NCI-H82 (cell line): ENCODE results near the gene STAT6.

Experiments
- DNase-seq: peaks from one replicate; lab custom pipeline; 2025; lab: John Stamatoyannopoulos, UW

Gene STAT6

GRCh38 chr12:57145460-57146059, 34.4 kb upstream of the STAT6 start:
- DNase-seq = no peak

- DNase-seq = no peak
Observed at GRCh38 chr12:57143454-57143853, 32.3 kb upstream of the STAT6 start.

- DNase-seq = no peak
Observed at GRCh38 chr12:57142727-57143126, 31.6 kb upstream of the STAT6 start.

- no peak for DNase-seq
Observed at GRCh38 chr12:57142121-57142520, 31.0 kb upstream of the STAT6 start.

DNA sequence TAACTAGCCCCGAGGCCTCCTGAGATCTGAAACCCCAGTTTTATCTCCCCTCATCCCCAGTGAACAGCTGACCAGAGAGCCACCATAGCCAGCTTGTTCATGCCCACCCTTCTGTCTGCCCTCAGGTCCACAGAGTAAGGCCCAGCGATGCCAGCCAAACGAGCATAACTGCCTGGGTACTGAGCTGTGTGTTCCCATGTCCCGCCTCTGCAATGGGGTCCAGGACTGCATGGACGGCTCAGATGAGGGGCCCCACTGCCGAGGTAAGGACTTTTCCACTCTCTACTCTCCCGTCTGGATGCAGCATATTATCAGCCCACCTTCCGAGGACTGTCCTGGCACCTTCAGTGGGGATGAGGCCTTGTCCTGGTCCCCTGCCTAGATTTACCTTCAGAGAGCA, 30.1 kb upstream of the STAT6 start:
- DNase-seq = no peak

DNA sequence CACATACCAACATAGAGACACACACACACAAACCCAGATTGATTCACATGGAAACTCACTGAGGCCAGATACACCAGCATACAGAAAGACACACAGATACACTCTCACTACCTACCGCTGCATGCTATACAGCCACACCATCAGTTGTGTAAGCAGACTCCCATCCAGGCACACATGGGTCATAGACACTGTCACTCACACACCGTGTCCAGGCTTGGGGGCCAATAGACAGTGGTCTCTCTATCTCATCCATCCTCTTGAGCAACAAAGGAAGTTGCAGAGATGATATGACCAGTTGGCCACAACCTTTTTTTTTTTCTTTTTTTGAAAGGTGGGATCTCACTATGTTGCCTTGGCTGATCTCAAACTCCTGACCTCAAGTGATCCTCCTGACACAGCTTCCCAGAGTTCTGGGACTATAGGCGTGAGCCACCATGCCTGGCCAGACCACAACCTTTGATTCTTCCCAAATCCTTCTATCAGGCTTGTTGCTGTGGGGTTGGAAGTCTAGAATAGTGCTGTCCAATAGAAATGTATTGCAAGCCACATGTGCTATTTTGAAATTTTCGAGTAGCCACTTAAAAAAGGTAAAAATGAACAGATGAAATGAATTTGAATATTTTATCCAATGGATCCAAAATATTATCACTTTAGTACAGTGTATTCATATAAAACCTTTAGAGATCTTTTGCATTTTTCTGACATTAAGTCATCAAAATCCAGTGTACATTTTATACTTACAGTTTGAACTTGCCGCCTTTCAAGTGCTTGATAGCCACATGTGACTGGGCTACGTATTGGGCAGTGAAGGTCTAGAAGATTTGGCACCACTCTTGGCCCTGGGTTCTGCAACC, 28.9 kb upstream of the STAT6 start:
- no peak for DNase-seq

DNA sequence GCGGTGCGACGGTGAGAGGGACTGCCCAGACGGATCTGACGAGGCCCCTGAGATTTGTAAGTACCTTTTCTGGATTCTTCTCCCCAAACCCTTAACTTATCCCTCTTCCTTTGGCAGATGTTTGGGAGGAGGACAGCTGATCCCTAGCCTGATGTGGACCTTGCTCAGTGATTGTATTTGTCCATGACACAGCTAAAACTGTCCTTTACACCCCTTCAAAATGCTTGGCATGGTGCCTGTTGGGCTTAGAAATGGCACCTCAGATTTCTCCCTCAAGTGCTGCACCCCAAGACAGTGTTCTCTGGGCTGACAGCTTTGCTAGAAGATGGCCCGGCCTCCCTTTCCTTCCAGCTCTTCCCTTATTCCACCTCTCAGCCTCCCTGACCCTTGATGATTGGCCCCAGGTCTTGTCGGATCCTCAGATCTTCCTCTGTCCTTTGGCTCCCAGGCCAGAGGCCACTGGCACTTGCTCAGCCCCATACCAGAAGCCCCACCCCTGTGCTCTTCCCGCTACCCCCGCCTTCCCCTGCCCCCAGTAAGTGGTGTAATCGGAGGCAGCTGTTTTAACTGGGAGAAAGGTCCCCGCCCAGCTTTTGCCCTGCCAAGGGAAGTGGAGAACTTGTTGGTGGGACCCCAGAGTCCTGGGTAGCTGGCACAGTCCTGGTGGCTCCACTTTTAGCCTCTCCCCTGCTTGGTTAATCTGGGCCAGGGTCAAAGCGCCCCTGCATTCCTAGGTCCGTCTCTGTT, 27.5 kb upstream of the STAT6 start:
- DNase-seq = no peak

- peak; percentile 10 for DNase-seq
Observed at GRCh38 chr12:57135527-57136326, 24.6 kb upstream of the STAT6 start.

DNA sequence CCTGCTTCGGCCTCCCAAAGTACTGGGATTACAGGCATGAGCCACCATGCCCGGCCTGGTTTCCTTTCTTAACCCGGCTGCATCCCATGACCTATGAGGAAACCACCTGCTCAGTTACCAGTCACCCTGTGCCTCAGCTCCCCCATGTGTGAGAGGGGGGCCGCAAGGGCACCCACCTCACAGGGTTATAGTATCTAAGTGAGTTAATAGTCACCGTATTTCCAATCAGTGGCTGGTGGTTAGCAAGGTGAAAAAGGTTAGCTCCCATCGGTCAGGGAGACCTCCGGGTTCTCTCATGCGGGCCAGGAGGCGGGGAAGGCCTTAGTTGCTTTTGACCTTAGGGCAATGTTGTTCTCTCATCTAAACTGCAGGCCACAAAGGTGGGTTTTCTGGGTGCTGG, 23.8 kb upstream of the STAT6 start:
- DNase-seq = no peak

- no peak for DNase-seq
Observed at GRCh38 chr12:57133916-57134315, 22.8 kb upstream of the STAT6 start.

DNA sequence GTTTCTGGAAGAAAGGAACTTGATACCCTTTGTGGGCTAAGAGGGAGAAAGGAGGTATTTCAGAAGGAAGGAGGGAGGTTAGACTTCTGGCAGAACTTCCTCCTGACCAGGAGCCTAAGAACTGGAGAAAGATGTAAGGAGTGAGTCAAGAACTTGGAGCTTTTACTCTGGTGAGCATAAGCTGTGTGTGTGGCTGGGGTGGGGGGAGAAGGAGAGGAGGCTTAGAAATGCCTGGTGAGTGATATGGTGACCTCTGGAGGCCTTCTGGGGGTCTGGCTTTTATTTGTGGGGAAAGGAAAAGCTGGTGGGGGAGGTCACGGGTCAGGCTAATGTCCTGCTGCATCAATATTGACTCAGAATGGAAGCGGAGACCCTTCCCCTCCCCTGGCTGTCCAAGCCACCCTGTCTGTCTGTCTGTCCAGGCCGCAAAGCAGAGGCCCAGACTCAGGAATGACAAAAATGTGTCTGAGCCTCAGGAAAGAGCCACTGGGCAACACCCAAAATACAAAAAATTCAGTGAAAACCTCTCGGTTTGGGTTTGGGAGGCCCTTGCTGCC, 21.9 kb upstream of the STAT6 start:
- DNase-seq = no peak

- no peak for DNase-seq
Observed at GRCh38 chr12:57131896-57132744, 21.0 kb upstream of the STAT6 start.

GRCh38 chr12:57130941-57131340, 19.8 kb upstream of the STAT6 start:
- no peak for DNase-seq

DNA sequence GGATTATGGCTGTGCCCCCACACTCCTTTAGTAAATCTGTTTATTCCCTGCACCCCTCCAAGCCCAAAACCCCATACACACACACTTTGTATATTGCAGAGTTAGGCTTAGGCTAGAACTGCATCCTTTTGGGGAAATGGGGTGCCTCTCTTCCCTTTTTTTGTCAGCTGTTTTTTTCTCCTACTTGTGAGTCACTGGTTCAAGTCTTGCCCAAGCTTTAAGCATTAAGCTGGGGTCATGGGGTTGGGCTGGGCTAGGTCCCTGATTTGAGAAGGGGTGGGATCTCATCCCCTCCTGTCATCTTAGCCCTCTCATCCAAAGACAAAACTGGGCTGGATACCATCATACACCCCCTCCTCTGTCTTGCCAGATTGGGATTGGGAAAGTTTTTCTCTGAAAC, 18.7 kb upstream of the STAT6 start:
- no peak for DNase-seq

- no peak for DNase-seq
Observed at GRCh38 chr12:57129321-57129842, 18.2 kb upstream of the STAT6 start.

DNA sequence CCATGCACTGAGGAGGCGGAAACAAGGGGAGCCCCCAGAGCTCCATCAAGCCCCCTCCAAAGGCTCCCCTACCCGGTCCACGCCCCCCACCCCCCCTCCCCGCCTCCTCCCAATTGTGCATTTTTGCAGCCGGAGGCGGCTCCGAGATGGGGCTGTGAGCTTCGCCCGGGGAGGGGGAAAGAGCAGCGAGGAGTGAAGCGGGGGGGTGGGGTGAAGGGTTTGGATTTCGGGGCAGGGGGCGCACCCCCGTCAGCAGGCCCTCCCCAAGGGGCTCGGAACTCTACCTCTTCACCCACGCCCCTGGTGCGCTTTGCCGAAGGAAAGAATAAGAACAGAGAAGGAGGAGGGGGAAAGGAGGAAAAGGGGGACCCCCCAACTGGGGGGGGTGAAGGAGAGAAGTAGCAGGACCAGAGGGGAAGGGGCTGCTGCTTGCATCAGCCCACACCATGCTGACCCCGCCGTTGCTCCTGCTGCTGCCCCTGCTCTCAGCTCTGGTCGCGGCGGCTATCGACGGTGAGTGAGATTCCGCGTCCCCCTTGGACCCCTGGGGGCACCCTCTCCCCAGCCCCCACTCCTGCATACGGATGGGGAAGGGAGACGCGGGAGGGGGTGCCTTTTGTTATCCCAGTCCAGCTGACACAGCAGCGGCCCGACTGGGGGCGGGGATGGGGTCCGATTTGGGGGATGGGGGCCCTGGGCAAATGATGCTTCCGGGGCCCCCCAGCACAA, 17.5 kb upstream of the STAT6 start:
- DNase-seq = peak; percentile 40

DNA sequence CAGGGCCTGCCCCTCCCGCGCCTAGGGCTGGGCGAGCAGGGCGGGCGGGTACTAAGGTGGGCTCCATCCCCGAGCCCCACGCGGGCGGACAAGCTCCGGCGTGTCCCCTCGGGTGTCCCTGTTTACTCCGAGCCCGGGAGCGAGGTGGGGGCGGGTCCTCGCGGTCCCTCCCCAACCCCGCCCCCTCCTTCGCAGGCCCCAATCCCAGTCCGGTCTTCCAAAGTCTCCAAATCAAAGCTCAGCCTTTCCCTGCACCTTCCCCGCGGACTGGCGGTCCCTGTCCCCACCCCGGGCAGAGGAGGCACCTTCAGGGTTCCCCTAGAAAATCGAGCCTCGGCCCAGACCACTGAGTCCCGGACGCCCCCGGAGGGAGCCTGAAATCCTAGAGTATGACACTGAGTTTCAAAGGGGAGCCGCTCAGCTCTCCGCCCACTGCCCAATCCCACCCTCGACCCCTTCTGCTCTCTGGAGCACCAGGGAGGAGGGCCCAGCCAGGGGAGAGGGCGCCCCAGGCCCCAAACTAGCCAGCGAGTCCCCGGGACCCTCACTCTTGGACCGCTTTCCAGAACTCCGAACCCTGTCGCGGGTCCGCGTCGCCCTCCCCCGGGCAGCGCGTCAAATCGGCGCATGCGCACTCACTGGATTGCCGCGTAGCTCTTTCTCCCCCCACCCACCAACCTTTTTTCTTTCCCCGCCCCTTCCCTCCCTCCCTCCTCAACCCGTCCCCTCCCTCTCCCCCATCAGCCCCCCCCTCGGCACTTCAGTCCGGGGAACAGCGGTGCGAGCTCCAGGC, 16.8 kb upstream of the STAT6 start, which contains the start of gene LRP1:
LRP1 (plus strand) TSS at position 758 of the 793 bp plus-strand sequence. CDS start 482 bp downstream, outside the sequence.
- DNase-seq = peak; percentile 90

DNA sequence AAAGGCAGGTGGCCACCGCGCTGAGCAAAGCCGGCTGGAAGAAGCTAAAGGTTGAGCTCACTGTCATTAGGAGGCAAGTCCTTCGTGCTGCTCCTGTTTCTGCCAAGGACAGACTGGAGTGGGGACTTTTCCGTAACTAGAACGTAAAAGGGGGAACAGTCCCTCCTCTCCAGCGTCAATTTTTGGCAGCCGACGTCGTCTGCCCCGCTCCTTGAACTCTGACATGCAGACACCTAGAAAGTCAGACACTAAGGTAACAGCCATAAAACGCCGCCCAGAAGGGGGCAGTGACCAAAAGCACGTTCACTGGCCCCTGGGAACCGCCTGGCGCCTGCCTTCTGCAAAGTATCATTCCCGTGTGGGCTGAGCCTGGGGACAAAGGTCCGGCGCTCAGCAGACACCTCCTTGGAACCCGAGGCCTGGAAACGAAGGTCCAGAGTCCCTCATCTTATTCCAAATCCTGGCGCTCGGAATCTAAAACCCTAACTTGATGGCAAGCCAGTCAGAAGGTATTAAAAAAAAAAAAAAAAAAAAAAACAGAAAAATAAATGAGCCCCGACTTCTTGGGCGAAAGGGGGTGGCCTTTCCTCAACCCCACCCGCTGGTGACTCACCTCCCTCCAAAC, 16.1 kb upstream of the STAT6 start:
- peak; percentile 68 for DNase-seq
